ENCODE measurements around the gene INPP5A.

INPP5A gene

GRCh38 chr10:132654121-132654571 is 116.6 kb downstream of the INPP5A start:
- no peak for DNase-seq (ENCODE audit: low read depth in 2 of 2, low spot score in 1 of 2)

GRCh38 chr10:132654708-132655661 is 117.4 kb downstream of the INPP5A start:
- DNase-seq (ENCODE audit: low read depth in 2 of 2, low spot score in 1 of 2) = peak; percentile 19 to 21

DNA sequence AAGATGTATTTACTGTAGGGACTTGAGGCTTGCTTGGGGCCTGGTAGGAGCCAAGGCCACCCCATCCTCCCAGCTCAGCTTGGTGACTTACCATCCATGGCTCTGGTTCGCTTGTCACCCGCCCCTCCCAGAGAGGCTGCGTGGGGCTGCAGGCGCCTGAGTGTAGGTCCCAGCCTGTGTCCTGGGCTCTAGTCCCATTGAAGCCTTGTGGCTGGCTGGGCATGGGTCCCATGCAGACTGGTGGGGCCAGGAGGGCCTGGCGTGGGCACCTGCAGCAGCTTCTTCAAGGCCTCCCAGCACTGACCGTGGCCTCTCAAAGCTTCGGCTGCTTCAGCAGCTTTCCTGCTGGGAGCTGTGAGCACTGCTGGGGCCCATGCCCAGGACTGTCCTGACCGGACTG is 118.1 kb downstream of the INPP5A start:
- no peak for DNase-seq (ENCODE audit: low read depth in 2 of 2, low spot score in 1 of 2)

DNA sequence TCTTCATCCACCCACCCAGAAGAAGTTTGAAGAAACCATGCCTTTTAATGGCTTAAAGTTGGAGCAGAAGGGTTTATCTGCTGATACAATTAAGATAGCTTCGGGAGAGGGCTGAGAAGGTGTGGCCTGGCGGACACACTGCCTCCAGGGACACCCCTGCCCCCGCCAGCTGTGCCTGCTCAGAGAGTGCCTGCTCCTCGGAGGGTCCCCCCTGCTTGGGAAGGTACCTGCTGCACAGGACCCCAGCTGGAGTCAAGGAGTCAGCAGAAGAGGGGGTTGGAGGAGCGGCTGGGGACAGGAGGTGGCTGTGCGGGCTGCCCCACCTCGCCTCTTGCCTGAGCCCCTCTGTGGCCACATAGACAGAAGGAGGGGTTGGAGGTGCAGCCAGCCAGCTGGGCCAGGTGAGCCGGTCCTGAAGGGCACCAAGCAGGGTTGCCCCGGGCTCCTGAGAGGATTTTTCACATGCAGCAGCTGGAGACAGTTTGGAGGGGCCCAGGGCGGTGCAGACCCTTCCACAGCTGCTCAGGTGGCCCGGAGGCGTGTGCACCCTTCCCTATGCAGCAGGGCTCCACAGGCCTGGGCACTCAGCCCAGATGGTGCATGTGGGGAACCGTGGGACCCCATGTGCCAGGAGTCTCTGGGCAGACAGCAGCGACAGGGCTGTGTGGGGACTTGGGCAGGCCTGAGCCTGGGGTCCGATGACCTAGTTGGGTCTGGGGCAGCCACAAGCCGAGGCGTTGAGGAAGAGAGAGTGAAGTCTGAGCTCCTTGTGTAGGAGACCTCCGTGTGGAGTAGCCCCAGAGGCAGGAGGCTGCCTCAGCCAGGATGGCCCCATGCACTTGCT is 118.9 kb downstream of the INPP5A start:
- no peak for DNase-seq (ENCODE audit: low read depth in 2 of 2, low spot score in 1 of 2)

GRCh38 chr10:132657127-132657706 is 119.6 kb downstream of the INPP5A start:
- DNase-seq (ENCODE audit: low read depth in 2 of 2, low spot score in 1 of 2) = no peak

DNA sequence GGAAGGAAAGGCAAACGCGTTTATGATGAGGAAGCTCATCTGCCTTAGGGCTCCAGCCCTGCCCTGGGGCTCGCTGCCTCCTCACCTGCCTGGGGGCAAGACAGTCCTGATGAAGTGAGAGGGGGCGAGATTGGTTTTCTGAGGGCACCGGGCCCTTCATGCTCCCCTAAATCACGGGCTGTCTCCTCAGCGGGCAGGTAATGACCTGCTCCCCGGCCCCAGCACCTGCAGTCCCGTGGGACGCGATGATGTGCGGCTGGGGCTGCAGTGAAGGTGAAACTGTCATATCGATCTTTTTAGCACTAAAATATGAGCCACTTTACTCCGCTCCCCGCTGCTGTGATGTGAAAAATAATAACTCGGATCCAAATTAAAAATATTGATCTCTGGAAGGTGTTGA is 120.2 kb downstream of the INPP5A start:
- DNase-seq (ENCODE audit: low read depth in 2 of 2, low spot score in 1 of 2) = no peak

GRCh38 chr10:132658546-132659205 is 121.1 kb downstream of the INPP5A start:
- no peak for DNase-seq (ENCODE audit: low read depth in 2 of 2, low spot score in 1 of 2)

- DNase-seq (ENCODE audit: low read depth in 2 of 2, low spot score in 1 of 2) = no peak
Observed at GRCh38 chr10:132659206-132660091, 121.9 kb downstream of the INPP5A start.

- no peak for DNase-seq (ENCODE audit: low read depth in 2 of 2, low spot score in 1 of 2)
Observed at GRCh38 chr10:132660385-132660784, 122.8 kb downstream of the INPP5A start.

GRCh38 chr10:132662186-132662920 is 124.8 kb downstream of the INPP5A start:
- no peak for DNase-seq (ENCODE audit: low read depth in 2 of 2, low spot score in 1 of 2)

GRCh38 chr10:132663666-132664365 is 126.2 kb downstream of the INPP5A start:
- no peak for DNase-seq (ENCODE audit: low read depth in 2 of 2, low spot score in 1 of 2)

GRCh38 chr10:132664407-132664806 is 126.8 kb downstream of the INPP5A start:
- DNase-seq (ENCODE audit: low read depth in 2 of 2, low spot score in 1 of 2) = no peak

- DNase-seq (ENCODE audit: low read depth in 2 of 2, low spot score in 1 of 2) = no peak
Observed at GRCh38 chr10:132664883-132665282, 127.3 kb downstream of the INPP5A start.

DNA sequence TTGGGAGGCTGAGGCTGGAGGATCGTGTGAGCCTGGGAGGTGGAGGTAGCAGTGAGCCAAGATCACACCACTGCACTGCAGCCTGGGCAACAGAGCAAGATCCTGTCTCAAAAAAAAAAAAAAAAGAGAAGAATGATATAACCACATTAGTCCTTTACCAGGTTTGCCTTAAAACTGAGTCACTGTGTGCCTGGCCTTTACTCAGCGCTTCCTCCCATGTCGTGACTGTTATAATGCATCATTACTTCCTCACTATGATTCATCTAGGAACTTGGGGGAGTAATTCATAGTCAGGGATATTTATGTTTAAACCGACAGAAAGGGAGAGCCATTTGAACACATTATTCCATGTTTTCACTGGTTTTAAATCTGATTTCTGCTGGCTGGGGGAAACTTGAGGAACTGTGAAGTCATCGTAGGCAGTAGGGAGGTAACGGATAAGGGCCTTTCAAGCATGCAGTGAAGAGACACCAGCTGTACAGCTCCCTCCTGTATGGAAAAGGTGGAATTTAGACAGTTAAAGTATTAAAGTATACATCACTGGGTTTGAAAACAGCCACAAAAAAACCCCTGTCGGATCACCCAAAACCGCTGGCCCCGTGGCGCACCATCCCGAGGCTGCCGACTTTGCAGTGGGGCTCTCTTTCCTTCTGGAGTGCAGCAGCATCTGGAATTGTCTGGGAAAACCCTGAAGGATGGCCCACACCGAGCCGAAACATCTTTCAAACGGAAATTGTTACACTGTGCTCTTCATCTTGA is 128.5 kb downstream of the INPP5A start:
- DNase-seq (ENCODE audit: low read depth in 2 of 2, low spot score in 1 of 2) = no peak

GRCh38 chr10:132666705-132667341 is 129.2 kb downstream of the INPP5A start:
- DNase-seq (ENCODE audit: low read depth in 2 of 2, low spot score in 1 of 2) = no peak

GRCh38 chr10:132667342-132668047 is 129.9 kb downstream of the INPP5A start:
- DNase-seq (ENCODE audit: low read depth in 2 of 2, low spot score in 1 of 2) = no peak

- no peak for DNase-seq (ENCODE audit: low read depth in 2 of 2, low spot score in 1 of 2)
Observed at GRCh38 chr10:132668048-132668394, 130.4 kb downstream of the INPP5A start.

Measured in stimulated activated CD8-positive, alpha-beta memory T cell treated with anti-CD3 and anti-CD28 coated beads, Interleukin-4, amount 100 ng/mL, for 4 hours (primary cell).